Stimulated activated CD8-positive, alpha-beta memory T cell treated with anti-CD3 and anti-CD28 coated beads, Interleukin-2, amount 100 ng/mL, for 48 hours (primary cell): ENCODE data around the gene HS2ST1.
"Not testable (repeated sequence)": the region's sequence is repeated elsewhere in the genome, so short reads cannot be mapped to it uniquely, and the experiment has no call there.

Source experiments
- DNase-seq, 2 donors: peaks; one replicate each; pipeline ENCODE4 v3.0.0-alpha.2; 2020; ENCODE audit warnings: low read depth in 2 of 2

Gene HS2ST1

DNA sequence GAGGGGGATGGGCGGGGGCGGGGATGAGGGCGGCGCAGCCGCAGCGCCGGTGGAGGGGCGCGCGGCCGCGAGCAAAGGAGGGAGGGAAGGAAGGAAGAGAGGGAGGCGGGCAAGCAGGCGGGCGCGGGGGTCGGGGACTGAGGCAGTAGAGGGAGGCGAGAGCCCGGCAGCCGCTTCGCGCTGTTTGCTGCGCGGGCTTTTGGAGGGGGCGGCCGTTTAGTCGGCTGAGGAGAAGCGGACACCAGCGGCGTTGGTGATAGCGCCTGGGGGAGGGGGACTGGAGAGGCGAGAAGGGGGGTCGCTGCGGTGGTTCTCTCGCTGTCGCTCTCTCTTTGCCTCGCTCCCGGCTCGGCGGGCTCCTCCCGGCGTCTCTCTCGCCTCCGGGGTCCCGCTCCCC lies at the start of gene HS2ST1:
HS2ST1 (plus strand) TSS at position 35 of the 397 bp plus-strand sequence.
- no peak for DNase-seq

DNA sequence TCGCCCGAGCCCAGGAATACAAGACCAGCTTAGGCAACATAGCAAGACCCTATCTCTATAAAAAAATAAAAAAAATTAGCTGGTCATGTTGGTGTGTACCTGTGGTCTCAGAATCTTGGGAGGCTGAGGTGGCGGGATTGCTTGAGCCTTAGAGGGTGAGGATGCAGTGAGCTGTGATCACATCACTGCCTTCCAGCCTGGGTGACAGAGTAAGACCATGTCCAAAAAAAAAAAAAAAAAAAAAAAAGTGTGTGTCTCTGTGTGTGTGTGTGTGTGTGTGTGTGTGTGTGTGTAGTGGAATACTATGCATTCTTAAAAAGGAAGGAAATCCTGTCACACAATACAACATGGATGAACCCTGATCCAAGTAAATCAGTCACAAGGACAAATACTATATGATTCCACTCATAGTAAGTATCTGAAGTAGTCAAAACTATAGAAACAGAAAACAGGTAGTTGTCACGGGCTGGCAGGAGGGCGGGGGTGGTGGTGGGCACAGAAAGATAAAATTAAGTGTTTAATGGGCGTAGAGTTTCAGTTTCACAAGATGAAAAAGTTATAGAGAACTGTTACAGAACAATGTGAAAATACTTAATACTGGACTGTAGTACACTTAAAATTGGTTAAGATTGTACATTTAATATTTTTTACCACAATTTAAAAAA lies 48.3 kb upstream of the HS2ST1 start:
- no peak for DNase-seq

DNA sequence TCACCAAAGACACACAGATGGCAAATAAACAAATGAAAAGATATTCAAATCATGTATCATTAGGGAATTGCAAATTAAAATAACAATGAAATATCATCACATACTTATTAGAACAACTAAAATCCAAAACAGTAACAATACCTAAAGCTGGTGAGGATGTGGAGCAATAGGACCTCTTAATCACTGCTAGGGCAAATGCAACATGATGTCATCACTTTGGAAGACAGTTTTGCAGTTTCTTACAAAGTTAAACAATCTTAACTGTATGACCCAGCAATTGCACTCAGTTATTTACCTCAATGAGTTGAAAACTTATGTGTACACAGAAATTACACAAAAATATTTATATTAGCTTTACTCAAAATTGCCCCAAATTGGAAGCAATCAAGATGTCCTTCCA lies 47.8 kb upstream of the HS2ST1 start:
- DNase-seq, result no peak

DNA sequence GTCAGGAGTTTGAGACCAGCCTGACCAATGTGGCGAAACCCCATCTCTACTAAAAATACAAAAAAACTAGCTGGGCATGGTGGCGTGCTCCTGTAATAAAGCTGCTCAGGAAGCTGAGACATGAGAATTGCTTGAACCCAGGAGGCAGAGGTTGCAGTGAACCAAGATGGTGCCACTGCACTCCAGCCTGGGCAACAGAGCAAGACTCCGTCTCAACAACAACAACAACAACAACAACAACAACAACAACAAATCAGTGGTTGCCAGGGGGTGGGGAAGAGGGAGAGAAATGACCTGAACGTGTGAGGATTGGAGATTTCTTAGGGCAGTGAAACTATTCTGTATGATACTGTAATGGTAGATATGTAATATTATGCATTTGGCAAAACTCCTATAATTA lies 47.2 kb upstream of the HS2ST1 start:
- DNase-seq, result not testable (repeated sequence)

DNA sequence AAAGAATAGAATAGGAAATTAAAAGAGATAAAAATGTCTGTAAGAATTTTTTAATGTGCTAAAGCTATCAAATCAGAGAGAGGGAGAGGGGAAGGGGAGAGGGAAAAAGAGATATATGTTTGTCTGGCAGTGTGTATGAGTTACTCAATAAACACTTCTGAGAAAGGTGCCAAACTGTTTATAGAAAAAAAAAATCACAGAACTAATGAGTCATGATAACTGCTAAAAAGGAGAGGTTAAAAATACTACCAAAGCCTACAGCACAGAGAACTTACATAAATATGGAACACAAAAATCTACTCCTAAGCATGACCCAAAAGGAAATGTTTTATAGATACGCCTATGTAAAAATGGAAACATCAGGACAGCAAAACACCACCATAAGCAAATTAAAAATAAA lies 46.0 kb upstream of the HS2ST1 start:
- DNase-seq, result no peak

DNA sequence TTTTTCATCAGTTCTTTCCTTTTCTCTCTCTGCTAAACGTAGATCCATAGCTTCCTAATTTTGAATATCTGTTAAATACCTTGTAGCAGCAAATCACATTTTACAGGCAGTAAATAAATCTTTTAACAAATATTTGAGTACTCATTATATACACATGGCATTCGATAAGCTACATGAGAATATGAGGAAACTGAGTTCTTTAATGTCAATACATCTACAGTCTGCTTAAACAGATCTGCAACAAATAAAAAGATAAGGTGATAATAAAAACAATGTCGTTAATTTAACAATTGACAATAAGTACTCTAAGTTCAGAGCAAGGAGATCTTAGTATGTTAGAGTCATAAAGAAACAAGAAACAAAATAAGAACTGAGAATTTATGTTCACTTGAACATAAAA lies 43.4 kb upstream of the HS2ST1 start:
- no peak for DNase-seq

DNA sequence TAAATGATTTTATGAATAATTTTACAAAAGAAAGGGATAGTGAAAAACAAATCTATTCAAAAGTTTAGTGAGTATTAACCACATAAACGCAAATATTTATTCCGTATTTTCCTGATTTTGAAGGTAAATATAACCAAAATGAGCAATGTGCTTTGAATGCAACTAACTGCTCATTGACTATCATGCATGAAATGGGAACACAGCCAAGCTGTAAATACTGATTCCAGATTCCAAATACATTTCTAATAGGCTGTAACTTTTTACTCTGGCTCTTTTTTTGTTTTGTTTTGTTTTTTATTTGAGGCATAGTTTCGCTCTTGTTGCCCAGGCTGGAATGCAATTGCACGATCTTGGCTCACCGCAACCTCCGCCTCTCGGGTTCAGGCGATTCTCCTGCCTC lies 42.3 kb upstream of the HS2ST1 start:
- DNase-seq, result no peak

DNA sequence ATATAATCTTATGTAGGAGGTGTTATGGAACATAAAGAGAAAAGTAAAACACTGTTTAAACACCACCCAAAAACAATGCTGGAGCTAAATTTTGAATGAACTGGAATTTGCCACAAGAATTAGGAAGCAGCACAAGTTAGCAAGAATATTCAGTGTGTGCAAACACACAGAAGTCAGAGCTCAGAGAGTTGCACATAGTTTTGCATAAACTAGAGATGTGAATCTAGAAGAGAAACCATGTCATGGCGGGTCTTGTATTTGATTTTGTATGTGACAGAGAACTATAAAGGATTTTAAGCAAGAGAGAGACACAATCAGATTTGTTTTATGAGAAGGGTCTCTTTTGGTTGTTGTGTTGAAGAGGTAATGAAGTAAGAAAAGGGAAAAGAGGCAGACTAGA lies 38.7 kb upstream of the HS2ST1 start:
- no peak for DNase-seq

DNA sequence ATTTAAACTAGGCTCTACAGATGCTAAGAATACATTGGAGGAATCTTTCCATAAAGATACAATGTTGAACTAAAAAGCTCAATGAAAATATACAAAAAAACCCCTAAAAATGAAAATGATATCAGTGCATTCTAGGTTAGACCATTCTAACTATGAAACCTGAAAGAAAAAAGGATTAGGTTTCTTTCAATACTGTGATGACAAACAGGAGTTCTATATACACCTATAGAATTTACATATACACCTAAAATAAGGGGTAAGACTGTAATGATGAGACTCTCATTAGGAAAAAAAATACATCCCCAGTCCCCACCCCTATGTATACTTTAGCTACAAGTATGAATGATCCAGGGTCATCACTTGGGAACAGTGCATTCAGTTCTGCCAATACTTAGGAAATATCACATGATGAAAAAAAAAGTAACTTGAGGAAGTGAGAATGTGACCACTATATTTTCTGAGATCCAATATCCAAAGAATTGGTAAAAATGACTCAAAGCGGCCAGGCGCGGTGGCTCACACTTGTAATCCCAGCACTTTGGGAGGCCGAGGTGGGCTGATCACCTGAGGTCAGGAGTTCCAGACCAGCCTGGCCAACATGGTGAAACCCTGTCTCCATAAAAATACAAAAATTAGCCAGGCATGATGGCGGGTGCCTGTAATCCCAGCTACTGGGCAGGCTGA lies 26.8 kb upstream of the HS2ST1 start:
- DNase-seq, result no peak

DNA sequence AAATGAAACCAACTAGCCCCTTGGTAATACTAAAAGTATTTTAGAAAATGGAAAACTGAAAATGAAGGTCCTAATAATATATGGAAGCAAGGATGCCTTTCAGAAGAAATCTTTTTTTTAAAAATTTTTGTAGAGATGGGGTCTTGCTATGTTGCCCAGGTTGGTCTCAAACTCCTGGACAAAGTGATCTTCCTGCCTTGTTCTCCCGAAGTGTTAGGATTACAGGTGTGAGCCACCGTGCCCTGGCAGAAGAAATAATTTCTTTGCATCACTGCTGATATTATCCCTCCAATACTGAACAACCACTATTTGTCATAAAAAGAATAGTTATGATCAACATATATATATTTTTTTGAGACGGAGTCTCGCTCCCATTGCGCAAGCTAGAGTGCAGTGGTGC lies 26.1 kb upstream of the HS2ST1 start:
- DNase-seq, result no peak

DNA sequence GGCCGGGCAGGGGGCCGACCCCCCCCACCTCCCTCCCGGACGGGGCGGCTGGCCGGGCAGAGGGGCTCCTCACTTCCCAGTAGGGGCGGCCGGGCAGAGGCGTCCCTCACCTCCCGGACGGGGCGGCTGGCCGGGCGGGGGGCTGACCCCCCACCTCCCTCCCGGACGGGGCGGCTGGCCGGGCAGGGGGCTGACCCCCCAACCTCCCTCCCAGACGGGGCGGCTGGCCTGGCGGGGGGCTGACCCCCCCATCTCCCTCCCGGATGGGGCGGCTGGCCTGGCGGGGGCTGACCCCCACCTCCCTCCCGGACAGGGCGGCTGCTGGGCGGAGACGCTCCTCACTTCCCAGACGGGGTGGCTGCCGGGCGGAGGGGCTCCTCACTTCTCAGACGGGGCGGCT lies 15.0 kb upstream of the HS2ST1 start:
- DNase-seq, result not testable (repeated sequence)

DNA sequence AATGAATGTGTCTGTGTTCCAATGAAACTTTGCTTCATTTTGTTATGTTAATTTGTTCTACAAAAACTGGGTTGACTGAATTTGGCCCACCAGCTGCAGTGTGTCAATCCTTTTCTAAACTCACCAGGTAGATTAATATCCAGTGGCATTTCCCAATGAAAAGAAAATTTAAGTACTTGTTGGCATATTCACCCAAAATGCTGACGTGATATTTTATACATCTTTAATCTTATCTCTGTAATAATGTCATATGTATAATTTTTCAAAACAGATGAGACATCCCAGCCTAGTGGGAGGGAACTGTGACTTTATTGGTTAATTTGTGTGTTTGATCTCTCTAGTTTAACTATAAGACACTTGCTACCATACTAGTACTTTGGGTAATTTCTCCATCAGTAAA lies 8.6 kb upstream of the HS2ST1 start:
- no peak for DNase-seq

DNA sequence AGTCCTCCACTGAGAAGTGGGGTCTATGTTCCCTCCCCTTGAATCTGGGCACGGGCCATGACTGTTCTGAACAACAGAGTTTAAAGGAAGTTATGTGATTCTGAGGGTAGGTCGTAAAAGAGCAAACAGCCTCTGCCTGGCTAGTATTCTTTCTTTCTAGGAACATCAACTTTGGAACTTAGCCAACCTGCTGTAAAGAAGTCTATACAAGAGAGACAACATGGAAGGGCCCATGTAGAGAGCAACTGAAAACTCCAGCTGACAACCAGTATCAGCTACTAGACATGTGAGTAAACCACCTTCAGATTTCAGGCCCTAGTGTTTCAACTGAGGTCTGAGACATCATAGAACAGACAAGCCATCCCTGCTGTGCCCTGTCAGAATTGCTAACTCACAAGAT lies 8.0 kb upstream of the HS2ST1 start:
- DNase-seq, result no peak

DNA sequence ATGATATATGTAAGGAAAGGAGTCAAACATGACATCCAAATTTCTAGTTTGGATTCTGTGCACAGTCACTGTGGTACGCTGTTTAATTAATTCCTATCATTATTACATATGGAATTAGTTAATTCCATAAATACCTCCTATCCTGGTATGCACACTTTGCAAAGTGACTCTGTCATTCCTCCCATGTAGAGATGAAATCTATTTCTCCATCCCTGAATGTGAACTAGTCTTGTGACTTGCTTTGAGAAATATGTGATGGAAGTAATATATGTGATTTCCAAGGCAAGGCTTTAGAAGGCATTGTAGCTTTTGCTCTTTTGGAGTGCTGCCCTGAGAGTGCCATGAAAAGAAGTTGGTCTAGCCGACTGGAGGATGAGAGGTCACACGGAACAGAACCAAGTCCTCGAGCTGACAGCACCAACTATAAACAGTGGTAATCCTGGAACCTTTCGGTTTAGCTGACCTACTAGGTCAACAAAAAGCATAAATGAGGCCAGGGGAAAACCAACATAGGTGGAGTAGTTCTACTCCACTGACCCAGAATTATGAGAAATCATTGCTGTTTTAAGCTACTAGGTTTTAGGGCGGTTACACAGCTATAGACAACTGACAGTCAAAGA lies 2.0 kb upstream of the HS2ST1 start:
- DNase-seq, result no peak

DNA sequence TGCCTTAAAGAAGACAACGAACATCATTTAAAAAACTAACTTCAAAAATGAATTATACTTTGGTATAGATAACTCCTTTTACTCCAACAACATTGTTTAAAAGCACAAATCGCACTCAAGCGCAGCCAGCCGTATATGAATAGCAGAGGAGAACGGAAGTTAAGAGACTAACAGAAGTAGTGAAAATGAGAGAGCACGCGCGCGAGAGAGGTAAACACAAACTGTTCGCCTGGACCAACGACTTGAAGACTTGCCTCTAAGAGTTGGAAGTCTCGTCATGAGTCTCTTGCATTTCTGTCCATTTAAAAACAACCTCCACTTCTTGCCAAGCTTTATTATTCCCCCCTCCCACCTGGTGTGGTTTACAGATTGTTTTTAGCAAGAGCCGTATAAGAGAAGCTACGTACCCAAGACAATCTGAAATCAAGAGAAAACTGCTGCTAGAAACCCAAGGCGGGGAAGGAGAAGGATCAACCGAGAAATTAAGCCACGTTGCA lies 988 bp upstream of the HS2ST1 start:
- DNase-seq, result peak; percentile 5

DNA sequence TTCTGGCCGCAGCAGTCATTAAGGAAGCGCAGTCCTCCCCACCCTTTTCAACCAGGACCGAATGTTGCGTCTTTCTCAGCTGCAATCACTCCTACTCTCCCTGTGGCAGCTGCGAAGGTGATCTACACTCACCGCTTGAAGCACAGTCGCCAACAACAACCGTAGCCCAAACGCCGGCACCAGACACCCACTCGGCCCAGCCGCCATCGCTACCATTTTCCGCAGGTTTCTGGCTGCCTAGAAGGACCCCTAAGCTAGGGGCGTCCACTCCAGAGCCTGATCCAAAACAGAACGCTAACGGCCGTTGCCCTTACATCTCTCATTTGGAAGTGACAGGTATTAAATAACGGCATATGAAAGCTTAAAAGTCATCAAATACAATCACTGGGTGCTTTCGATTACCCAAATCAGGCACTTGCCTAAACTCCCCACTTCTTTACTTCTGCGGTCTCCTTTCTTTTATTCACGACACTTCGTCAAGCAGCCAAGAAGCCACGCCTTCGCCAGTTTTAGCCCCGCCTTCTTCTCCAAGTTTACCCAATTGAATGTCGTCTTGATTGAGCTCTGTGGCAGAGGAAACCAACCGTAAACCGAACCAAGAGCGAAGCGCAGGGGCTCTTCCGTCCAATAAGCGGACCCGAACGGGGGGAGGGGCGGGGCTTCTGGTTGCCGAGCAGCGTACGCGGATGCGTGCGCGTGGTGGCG lies 387 bp upstream of the HS2ST1 start, which contains the start of gene SELENOF:
SELENOF (minus strand) TSS at position 231 of the 705 bp plus-strand sequence; CDS start at position 216, 15 bp downstream.
- peak; percentile 96 to 98 for DNase-seq

DNA sequence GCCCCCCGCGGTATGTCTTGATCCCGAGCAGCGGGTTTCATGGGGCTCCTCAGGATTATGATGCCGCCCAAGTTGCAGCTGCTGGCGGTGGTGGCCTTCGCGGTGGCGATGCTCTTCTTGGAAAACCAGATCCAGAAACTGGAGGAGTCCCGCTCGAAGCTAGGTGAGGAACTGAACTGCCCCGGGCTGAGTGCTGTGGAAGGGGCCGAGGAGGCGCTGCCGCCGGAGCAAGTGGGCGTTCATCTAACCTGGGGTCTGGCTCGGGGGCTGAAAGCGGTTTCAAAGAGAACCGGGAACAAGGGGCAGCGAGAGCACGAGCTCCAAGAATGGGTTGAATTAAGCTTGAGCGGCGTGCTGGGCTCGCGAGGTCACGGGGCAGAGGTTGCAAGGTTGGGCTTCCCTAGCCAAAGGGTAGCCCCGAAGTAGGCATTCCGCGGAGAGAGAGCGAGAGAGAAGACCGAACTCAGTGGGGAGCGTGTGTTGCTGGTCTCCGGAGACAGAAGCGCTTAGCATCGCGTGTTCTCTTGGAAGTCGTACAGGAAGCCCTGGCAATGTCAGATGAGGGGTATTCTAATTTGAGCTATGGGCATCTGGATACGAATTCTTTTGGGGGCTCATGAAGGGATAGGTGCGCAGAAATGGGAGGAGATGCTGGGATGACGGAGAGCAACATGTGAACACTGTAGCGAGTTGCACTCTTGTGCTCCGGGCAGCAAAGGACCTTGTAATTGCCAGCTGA lies 732 bp downstream of the HS2ST1 start:
- peak; percentile 21 to 23 for DNase-seq

DNA sequence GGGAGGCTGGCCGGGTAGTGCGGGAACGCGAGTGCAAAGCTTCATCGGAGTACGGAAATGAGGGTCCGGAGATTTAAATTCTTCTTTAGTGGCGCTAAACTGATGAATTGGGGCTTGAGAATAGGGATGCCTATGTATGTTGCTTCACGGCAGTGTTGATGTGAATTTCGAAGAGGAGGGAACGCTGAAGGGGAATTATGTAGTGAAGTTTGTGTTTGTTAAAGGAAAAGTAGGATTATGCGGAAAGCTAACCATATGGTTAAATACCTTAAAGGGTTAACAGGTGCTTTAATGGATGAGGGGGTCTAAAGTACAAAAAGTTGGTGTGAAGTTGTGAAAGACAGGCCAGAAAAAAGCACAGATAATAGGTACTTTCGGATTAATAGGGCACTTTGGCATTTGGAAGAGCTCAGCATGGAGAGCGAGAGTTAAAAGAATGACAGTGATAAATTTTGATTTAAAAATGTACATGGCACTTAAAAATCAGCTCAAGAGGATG lies 1.4 kb downstream of the HS2ST1 start:
- peak in 1 of 2 donors; percentile 8 for DNase-seq

DNA sequence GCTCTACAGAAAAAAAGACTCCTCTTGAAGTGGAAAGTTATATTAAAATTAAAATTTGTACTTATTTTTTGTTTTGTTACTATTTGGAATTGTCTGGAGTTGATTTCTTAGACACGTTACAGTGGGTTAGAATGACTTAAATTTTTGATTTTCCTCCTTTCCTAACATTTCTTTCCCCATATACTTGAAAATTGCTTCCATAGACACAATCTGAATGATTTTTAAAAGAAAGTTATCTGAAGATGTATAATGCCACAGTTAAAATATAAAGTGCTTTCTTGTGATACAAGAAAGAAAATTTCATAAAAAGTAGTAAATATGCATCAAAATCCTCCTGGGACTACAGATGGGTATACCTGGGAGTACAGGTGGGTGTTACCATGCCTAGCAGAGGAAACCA lies 2.3 kb downstream of the HS2ST1 start:
- no peak for DNase-seq

DNA sequence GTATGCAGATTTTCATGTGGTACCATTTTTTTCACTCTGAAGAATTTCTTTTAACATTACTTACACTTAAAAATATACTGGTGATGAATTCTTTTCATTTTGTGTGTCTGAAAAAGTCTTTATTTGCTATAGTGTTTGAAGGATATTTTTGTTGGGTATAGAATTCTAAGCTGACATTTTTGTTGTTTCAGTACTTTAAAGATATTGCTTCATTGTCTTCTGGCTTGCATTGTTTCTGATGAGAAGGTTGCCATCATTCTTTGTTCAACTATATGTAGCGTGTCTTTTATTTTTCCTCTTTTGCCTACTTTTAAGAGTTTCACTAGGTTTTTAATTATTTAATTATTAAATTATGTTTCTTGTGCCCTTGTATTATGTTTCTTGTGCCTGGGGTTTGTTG lies 8.0 kb downstream of the HS2ST1 start:
- no peak for DNase-seq

DNA sequence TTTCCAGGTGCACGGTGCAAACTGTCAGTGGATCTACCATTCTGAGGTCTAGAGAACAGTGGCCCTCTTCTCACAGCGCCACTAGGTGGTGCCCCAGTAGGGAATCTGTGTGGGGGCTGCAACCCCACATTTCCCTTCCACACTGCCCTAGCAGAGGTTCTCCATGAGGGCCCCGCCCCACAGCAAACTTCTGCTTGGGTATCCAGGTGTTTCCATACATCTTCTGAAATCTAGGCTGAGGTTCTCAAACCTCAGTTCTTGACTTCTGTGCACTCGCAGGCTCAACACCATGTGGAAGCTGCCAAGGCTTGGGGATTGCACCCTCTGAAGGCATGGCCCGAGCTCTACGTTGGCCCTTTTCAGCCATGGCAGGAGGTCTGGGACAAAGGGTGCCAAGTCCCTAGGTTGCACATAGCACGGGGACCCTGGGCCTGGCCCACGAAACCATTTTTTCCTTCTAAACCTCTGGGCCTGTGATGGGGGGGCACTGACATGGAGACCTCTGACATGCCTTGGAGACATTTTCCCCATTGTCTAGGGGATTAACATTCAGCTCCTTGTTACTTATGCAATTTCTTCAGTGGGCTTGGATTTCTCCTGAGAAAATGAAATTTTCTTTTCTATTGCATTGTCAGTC lies 10.0 kb downstream of the HS2ST1 start:
- DNase-seq, result no peak
